HG02623 (cell line): ENCODE results near the gene BEGAIN.

ENCODE experiments used
- ATAC-seq: cut with Tn5 transposase; IDR thresholded peaks from one replicate; pipeline ENCODE4 v1.9.1; 2021; ENCODE audit warnings: moderate library complexity; ENCODE audit not compliant: unreplicated experiment

Gene BEGAIN

DNA sequence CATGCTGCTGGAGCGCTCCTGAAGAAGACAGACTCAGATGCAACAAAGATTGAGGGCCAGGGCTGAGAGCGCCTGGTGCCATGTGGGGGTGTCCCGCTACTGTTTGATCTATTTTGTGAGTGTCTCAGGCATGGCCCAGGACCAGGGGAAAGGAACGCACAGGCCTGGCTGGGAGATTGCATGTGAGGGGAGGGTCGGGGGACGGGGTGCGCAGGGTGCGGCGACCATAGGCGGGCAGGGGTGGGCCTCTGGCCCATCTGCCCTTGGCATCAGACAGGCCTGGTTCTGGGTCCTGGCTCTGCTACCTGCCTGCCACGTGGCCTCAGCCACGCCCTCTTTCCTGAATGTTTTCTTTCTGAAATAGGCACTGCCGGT lies 47.5 kb downstream of the BEGAIN start:
- ATAC-seq, result no peak

DNA sequence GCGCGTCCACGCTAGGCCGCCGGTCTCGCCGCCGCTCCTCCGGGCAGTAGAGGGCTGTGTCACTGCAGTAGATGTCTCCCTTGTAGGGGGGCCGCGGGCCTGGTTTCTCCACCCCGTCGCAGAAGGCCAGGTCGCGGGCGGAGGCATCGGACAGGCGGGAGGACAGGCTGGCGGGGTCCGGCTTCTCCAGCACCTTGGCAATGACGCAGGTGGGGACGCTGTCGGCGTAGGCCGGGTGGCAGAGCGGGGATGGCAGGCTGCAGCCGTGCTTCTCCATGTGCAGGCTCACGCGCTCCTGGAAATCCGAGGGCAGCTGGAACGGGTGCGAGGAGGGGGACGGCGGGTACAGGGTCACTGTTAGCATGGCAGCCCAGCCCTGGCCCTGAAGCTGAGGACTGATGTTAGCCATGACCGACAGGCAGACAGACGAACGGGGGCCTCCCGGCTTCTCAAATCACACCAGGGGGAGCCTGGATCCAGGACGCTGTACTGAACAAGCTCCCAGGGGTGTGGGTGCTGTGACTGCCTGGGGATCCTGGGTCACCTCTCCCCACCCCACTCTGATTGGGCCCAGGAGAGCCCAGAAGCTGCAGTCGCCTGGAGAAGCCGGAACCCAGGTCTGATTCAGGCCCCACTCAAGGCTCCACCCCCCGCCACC lies 48.1 kb downstream of the BEGAIN start:
- ATAC-seq, result no peak

DNA sequence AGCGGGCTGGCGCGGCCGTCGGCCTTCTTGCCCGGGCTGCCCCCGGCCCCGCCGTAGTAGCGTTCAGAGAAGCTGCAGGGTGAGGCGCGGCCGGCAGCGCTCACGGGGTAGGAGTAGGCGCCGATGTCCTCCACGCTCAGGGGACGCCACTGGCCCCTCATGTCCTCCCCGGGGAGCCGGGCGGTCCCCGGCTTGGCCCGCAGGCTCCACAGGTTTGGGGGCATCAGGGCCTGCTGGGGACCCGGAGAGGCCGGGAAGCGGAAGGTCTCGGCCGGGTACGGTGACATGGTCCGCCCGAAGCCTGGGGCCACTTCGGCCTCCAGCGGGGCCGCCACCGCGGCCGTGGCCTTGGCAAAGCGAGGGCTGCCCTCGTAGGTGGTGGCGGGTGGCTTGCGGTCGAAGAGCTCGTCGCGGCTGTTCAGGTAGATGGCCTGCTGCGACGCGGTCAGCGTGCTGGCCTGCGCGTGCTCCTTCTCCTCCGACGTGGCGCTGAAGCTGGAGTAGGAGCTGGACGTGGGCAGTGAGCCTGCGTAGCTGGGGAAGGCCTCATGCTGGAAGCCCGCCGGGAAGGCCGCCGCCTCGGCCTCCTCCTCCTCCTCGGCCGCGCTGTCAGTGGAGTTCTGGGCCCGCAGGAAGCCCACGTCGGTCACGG lies 48.7 kb downstream of the BEGAIN start:
- ATAC-seq, result no peak

DNA sequence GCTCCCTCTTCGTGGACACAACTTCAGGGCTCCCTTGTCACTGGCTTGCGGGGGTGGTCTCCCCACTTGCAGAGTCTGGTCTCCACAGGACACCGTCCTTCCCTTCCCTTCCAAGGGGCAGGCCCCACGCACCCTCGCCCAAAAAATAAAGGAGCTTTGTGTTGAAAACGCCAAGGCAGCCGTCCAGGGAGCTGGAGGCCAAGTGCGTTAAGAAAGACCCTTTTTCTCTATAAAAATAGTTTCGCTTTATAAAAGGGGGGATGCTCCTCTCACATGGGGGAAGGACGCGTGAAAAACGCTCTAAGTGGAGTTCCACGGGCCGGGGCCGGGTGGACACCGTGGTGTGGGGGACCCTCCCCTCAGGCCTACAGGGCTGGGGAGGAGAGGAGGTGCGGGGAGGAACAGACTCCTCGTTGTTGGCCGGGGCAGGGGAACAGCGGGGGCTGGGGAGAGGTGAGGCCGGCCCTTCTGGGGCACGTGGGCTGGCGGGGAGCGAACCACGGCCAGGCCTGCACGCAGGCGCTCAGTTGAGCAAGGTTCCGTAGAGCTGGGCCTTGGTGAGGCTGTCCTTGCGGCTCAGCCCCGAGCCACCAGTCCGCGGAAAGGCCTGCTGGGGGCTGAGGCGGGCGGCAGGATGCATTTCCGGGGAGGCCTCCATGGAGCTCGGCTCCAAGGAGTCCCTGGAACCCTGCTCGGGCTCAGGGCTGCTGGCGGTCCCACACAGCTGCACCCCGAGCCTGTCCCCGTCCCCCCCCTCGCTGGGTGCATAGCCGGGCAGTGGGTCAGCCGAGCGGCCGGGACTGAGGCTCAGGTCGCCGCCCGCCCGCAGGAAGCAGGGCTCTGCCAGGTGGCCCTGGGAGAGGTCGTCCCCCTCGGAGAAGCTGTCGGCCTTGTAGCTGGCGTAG lies 49.5 kb downstream of the BEGAIN start:
- ATAC-seq, result no peak

DNA sequence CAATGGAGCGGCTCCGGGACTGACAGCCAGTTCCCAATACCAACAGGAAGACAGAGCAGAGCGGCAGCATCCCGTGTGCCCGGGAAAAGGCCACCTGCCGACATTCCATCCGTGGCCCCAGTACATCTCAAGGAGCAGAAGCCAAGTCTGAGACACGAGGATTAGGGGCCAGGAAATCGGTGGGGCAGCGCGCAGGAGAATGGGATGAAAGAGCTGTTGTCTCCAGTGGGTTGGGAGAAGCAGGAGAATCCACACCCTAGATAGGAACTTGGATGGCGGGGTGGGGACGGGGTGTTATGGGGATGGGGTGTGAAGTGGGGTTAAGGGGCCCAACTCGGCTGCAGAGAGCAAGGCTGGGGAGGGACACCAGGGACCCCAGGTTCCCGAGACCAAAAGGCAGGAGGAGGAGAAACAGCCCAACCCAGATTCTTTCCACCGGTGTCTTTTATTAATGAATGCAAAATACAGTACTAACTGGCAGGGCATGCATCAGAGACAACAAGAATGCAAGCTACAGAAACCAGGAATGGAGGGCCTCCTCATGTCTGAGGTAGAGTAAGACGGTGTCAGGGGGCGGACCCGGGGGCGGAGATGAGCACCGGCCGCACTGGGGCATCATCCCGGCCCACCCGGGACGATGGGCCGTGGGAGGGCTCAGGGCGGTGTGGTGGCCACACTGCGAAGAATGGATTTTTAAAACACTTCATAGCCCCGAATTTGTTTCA lies 50.3 kb downstream of the BEGAIN start:
- no peak for ATAC-seq

DNA sequence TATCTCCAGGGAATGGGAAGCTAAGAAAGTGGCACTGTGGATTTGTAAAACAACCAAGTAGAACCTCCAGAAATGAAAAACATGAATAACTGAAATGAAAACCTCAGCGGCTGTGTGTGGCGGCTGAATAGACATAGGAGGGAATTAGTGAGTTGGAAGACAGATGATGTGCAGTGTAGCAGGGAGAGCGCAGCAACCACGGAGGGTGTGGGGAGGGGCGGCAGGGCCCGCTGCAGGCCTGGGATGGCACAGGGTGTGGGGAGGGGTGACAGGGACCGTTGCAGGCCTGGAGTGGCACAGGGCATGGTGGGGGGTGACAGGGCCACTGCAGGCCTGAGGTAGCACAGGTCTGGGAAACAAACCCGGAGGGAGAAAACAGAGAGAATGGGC lies 51.1 kb downstream of the BEGAIN start:
- no peak for ATAC-seq

DNA sequence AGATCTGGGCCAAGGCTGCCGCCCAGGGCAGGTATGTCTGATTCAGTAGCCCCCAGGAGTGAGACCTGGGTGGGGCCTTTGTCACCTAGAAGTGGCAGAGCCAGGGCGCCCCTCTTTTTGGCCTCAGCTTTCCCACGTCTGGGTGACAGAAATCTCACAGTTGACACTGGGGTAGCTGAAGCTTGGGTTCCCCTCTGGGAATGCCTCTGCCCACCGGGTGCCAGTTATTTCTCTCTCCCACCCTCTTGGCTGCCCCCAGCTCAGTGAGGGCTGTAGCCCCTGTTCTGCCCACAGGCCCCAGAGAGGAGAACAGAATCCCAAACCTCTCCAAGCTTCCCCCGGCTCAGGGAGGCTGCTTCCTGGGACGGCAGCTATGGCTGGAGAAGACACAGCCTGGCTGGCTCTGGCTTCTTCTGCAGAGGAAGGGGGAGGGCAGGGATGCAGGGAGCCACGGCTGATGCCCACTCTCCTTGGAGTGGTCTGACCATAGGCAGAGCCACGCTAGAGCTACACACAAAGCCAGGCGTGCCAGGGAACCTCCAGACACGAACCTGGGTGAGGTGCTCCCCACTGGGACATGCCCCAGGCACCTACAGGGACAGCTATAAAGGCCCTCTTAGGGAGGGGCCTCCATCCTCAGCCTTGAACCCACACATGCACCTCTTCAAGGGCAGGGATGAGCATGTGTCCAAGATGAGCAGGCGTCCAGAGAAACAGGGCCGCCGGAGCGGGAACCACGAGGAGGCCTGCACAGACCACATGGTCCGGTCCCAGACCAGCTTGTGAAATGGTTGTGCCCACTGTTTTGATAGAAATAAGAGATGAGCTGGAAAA lies 51.7 kb downstream of the BEGAIN start:
- no peak for ATAC-seq

DNA sequence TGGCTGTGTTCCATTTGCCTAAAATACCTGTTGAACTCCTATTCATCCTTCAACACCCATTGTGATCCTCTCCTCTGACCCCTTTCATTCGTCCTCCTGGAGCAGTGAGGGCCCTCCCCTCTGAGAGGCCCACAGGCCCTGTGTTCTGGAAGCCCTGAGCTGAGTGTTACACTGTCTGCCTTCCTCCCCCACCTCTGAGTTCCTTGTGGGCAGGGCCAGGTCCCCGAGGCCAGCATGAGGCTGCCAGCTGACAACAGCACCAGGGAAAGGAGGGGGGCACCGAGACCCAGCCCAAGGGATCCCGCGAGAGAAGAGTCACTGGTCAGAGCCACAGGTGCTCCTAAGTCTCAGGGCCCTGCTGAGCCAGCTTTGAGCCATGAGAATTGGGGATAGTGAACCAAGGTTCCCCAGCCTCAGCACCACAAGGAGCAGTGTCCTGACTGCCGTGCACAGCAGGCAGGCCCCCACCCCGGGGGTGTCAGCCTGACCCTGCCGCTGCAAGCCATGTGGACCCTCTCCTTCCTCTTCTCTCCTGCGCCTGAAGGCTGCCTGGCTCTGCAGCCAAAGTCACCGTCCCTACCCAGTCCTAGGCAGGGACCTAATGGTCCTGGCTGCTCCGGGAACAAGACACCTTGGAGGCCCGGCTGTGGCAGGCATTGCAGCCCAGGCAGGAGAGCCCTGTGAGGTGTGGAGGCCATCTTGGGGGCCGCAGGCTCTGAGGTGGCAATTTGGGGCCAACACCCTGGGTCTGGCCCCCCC lies 52.5 kb downstream of the BEGAIN start:
- no peak for ATAC-seq

DNA sequence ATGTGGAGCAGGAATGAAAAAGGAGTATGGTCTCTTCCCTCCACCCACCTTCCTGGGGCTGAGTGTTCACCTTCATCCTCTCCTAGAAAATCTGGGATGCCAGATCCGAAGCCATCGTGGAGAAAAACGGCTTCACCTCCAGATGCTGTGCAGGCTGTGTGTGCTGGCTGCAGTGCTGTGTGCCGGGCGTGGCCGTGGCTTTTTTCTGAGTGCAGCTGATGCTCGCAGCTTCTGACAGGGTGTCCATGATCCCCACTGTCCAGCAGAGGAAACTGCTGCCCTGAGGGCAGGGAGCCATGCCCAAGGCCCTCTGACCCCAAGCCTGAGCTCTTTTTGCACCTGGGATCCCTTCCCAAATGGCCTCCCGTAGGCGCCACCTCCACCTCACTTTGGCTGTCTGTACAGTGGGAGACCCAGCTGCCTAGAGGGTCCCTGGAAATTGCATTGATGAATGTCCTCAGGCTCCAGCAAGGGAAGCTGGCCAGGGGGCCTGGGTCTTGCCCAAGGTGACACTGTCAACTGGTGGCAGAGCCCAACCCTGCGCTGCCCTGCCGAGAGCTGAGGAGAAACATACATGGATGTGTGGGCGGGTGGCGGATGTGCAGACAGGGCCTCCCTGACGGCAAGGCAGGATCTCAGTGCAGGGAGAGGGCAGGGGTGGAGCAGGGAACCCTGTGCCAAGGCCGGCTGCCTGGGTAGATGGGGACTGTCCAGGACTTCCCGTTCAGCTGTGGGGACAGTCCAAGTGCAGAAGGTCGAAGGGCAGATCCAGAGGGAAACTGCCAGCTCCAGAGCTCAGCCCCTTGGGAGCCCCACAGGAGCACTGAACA lies 53.3 kb downstream of the BEGAIN start:
- ATAC-seq, result no peak

DNA sequence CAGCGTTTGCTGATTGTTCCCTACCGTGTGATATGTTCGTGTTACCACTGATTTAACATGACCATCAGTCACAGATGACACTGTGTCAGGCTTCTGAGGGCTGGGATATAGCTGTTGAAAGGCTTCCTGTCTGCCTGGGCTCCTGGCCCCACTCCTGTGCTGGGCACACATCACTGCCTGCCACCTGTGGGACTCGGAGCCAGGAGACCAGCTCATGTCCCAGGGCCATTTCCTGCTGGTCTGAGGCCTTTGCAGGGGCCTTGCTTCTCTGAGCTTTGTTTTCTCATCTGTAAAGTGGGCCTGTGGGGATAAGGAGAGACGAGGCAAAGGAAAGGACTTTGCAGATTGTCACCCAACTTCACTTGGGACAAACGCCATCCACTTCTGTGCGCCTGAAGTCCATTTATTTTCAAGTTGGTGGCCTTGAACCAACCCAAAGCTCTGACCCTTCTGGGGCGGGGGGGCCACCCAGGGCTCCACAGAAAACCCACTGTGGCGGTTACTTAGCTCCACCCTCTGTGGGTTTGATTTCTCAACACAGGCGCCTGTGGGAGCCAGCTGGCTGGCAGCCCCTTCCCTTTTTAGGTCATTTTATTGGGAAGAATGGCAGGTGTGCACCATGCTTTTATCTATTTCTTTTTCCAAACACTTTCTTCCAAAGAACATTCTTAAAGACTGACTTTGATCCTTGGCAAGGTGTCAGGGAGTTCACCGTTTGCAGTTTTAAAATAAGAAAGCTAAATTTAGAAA lies 54.1 kb downstream of the BEGAIN start:
- ATAC-seq, result no peak

DNA sequence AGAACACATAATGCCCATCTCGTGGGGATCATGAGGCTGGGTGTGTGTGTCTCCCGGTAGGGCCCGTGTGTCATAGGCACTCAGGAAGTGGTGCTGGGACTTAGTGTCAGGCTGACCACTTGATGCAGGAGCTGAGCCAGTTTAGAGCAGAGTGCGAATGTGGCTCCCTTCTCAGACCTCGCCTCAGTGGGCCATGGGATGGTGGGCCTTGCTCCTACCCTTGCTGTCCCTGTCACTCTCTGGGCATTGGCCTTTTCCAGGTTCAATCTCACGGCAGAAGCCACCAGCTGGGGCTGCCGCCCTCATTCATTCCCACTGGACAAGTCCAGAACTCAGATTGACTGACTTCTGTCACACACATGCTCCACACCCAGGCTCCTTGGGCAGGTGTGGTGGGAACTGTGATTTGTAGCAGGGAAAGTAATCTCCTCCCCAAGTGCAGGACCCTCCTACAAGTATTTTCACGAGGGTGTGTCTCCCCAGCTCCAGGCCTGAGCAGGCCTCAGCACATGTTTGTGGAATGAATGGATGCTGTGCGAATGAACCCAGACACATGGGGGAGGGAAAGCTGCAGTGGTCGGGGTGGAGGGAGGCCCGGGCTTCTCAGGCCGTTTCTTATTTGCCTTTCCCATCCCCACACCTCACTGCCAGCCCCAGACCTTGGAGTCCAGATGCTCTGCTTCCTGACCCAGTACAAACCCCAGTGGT lies 54.9 kb downstream of the BEGAIN start:
- ATAC-seq, result no peak

DNA sequence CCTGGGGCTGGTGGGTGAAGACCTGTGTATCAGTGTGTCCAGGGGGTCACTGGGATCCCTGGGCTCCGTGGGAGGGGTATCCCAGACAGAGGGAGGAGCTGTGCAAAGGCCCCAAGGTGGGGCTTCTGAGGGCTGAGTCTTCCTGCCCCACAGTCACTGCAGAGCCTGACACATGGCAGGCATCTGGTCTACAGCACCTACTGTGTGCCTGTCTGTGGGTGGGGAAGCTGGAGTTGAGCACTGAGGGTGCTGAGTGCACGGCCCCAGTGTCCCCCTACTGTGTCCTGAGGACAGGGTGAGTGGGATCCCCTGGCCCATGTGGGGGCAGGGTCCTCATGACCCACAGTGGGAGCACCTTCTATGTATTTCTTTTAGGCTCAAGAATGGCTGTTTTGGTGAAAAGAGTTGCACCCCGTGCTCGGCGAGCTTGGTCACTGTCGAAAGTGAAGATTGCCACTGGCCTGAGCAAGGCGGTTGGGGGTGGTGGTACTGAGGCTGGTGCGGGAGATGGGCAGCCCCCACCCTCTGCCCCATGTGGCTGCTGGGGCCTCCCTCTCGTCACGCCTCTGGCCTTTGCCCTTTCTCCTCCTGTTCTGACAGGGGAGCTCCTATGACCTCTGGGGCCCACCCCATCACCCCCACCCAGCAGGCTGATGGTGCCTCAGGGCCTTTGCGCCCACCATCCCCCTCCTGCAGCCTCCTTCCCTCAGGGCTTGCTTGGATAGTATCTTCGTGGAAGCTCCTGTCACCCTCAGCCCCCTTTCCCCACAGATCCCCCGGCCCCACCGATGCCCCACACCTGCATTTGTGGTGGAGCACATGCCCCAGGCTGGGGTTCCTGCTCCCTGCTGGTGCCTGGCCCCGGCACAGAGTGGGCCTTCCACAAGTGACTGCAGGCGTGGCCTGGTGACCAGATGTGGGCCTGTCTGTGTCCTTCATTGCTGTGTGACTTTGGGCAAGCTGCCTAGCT lies 55.8 kb downstream of the BEGAIN start:
- no peak for ATAC-seq

DNA sequence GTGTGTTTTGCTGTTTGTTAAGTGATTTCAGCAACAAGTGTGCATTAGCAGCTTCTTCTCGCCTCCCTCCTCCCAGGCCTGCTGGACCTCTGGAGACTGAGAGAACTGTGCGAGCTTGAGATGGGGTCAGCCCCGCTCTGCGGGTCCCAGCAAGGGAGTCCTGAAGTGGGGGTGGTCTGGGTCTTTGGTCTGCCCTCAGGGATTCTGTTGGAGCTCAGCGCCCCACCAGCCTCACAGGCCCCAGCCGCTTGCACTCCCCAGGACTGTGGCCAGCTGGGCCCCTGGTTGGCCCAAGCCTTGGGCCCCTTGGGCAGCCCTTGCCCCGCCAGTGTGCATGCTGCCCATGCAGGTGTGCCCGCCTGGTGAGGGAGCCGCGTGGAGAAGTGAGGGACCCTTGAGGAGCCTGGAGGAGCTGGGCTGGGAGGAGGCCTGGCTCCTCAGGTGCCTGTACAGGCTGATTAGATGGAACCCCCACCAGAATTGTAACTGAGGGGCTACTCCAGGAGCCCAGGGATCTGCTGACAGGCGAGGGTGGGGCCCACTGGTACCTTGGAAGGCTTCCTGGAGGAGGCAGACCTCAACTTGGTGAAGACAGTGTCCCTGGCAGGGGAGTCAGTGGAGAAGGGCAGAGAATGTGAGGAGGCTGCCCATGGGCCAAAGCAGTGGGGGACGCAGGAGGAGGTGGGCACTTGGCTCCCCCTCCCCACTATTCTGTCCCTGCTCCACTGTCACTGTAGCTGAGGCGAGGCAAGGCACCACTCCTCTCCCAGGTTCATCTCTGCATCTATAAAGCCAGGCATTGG lies 56.7 kb downstream of the BEGAIN start:
- no peak for ATAC-seq

DNA sequence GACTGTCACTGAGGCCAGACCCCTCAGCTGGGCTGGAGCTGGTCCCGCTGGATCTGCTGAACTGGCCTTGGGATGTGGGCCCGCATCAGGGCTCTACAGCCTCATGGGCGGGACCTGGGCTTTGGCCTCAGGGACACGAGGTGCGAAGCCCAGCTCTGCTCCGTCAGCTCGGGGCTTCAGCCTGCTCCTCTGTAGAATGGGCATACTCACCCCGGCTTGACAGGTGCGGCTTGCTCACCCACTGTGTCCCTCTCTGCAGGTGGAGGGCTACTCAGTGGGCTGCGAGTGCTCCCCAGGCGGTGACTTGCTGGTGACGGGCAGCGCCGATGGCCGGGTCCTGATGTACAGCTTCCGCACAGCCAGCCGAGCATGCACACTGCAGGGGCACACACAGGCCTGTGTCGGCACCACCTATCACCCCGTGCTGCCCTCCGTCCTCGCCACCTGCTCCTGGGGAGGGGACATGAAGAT lies 57.6 kb downstream of the BEGAIN start:
- ATAC-seq, result no peak

DNA sequence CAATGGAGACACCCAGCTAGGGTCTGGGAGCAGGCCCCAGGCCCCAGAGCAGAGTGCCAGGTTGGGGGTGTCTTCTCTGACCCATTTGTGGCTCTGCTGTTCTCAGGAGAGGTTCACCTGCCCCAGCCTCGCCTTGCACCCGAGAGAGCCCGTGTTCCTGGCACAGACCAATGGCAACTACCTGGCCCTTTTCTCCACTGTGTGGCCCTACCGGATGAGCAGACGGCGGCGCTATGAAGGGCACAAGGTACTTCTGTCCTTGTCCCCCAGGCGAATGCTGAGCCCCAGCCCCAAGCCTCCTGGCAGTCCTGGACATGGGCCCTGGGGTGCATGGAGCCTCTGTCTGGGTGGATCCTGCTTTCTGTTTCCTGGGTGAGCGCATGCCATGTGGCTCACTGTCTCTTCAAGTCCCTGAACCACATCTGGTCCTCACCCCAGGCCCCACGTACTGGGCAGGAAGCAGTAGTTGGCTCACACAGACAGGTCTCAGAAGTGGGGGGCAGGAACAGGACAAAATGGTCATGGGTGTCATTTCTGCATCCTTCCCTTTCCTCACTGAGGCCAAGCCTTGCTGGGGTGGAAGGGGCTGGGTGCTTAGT lies 58.2 kb downstream of the BEGAIN start:
- ATAC-seq, result no peak
